ENCODE results near the gene TMEM220.

The TMEM220 gene

GRCh38 chr17:10702574-10702973, 27.2 kb downstream of the TMEM220 start:
- Histone ChIP-seq H3K4me3 (ENCODE audit: low read depth in 1 of 2, low read length in 2 of 2) (no peak overlapping the region), H4K20me1 (ENCODE audit: insufficient read depth, low read length) (no peaks in the 10 kb centered on the region; the same call in none of the 2 replicates), H3K36me3 (ENCODE audit: insufficient read depth, low read length) (peaks cover 35% of the 10 kb centered on the region), H3K27me3 (ENCODE audit: insufficient read depth, low read length, poor library complexity) (no peaks in the 10 kb centered on the region), H3K9ac (ENCODE audit: low read depth, low read length) (no peak overlapping the region), H3K9me3 (ENCODE audit: insufficient read depth, low read length, severe bottlenecking) (no peaks in the 10 kb centered on the region), H3K27ac (ENCODE audit: low read length) (peak overlapping the region; percentile 24; the same call in 1 of the 2 replicates), H3K4me2 (ENCODE audit: insufficient read depth, low read length) (no peak overlapping the region), H2AFZ (ENCODE audit: low read depth, low read length) (no peak overlapping the region), H3K79me2 (ENCODE audit: insufficient read depth, low read length) (peaks cover 79% of the 10 kb centered on the region), H3K4me1 (ENCODE audit: insufficient read depth, low read length) (peaks cover 44% of the 10 kb centered on the region)
- TF ChIP-seq CTCF (IDR thresholded peaks at IDR 0.05; ENCODE audit: borderline replicate concordance, extremely low read depth, low read length, poor library complexity, severe bottlenecking) = no peak
- no peak for TF ChIP-seq EZH2 (IDR thresholded peaks at IDR 0.05; ENCODE audit: borderline replicate concordance, low read depth, low read length, severe bottlenecking)
- ATAC-seq (ENCODE audit: insufficient read depth, low read depth) (no peak), DNase-seq (no peak)

GRCh38 chr17:10699856-10700255, 30.0 kb downstream of the TMEM220 start:
- ATAC-seq (ENCODE audit: insufficient read depth, low read depth) (peak; percentile 55), DNase-seq (peak; percentile 54)
- peak overlapping the region; percentile 74 for H3K4me2 ChIP-seq (ENCODE audit: insufficient read depth, low read length)

GRCh38 chr17:10698096-10698818, 31.6 kb downstream of the TMEM220 start:
- Histone ChIP-seq H3K9ac (ENCODE audit: low read depth, low read length) (peak overlapping the region; percentile 92), H3K79me2 (ENCODE audit: insufficient read depth, low read length) (peaks cover 96% of the 10 kb centered on the region), H4K20me1 (ENCODE audit: insufficient read depth, low read length) (peaks cover 9% of the 10 kb centered on the region; the same call in 1 of the 2 replicates), H3K4me1 (ENCODE audit: insufficient read depth, low read length) (peaks cover 72% of the 10 kb centered on the region), H3K27me3 (ENCODE audit: insufficient read depth, low read length, poor library complexity) (no peaks in the 10 kb centered on the region), H3K4me2 (ENCODE audit: insufficient read depth, low read length) (peak overlapping the region; percentile 74), H3K4me3 (ENCODE audit: low read depth in 1 of 2, low read length in 2 of 2) (peak overlapping the region; percentile 74 to 98), H3K36me3 (ENCODE audit: insufficient read depth, low read length) (peaks cover 21% of the 10 kb centered on the region; the same call in 1 of the 2 replicates), H3K27ac (ENCODE audit: low read length) (peak overlapping the region; percentile 85), H3K9me3 (ENCODE audit: insufficient read depth, low read length, severe bottlenecking) (no peaks in the 10 kb centered on the region), H2AFZ (ENCODE audit: low read depth, low read length) (peak overlapping the region; percentile 95)
- DNase-seq (peak; percentile 21), ATAC-seq (ENCODE audit: insufficient read depth, low read depth) (no peak)
- TF ChIP-seq CTCF (IDR thresholded peaks at IDR 0.05; ENCODE audit: borderline replicate concordance, extremely low read depth, low read length, poor library complexity, severe bottlenecking) (no peak), EZH2 (IDR thresholded peaks at IDR 0.05; ENCODE audit: borderline replicate concordance, low read depth, low read length, severe bottlenecking) (no peak)

More at GRCh38 chr17:10699856-10700255, 30.0 kb downstream of the TMEM220 start:
- Histone ChIP-seq H3K9me3 (ENCODE audit: insufficient read depth, low read length, severe bottlenecking) (no peaks in the 10 kb centered on the region), H3K27me3 (ENCODE audit: insufficient read depth, low read length, poor library complexity) (no peaks in the 10 kb centered on the region), H4K20me1 (ENCODE audit: insufficient read depth, low read length) (no peaks in the 10 kb centered on the region; the same call in none of the 2 replicates), H3K9ac (ENCODE audit: low read depth, low read length) (peak overlapping the region; percentile 92), H3K27ac (ENCODE audit: low read length) (peak overlapping the region; percentile 85), H3K79me2 (ENCODE audit: insufficient read depth, low read length) (peaks cover 97% of the 10 kb centered on the region), H2AFZ (ENCODE audit: low read depth, low read length) (peak overlapping the region; percentile 43), H3K4me1 (ENCODE audit: insufficient read depth, low read length) (peaks cover 62% of the 10 kb centered on the region), H3K4me3 (ENCODE audit: low read depth in 1 of 2, low read length in 2 of 2) (peak overlapping the region in 1 of 2 experiments; percentile 43; a peak in 2 of 4 replicates), H3K36me3 (ENCODE audit: insufficient read depth, low read length) (peaks cover 18% of the 10 kb centered on the region)
- TF ChIP-seq EZH2 (IDR thresholded peaks at IDR 0.05; ENCODE audit: borderline replicate concordance, low read depth, low read length, severe bottlenecking) (no peak), CTCF (IDR thresholded peaks at IDR 0.05; ENCODE audit: borderline replicate concordance, extremely low read depth, low read length, poor library complexity, severe bottlenecking) (no peak)

Data from DND-41 (cell line).